ENCODE results near the gene ADCY5.

The ADCY5 gene

GRCh38 chr3:123353227-123353849 is 95.6 kb downstream of the ADCY5 start:
- Histone ChIP-seq H3K4me3 (ENCODE audit: low read depth, low read length) (no peak overlapping the region), H3K36me3 (ENCODE audit: control insufficient read depth in 2 of 2, insufficient read depth in 1 of 2, low read length in 2 of 2) (no peaks in the 10 kb centered on the region), H3K27ac (ENCODE audit: extremely low read depth, low read depth, low read length) (no peak overlapping the region), H3K9me3 (ENCODE audit: control insufficient read depth, insufficient read depth, low read depth, low read length) (no peaks in the 10 kb centered on the region), H3K4me1 (ENCODE audit: control insufficient read depth, insufficient read depth, low read length) (no peaks in the 10 kb centered on the region)
- ChIA-PET POLR2A (no interaction called here), CTCF (interaction anchor here (0.7 kb wide), 1 partner anchor 21 kb away, joined by 5 read pairs; no protein-coding TSS in a partner anchor)
- TF ChIP-seq SCRT1 (tag by site-specific recombination; IDR thresholded peaks at IDR 0.05; ENCODE audit: borderline replicate concordance) (no peak), ZNF404 (tag by site-specific recombination; IDR thresholded peaks at IDR 0.05) (no peak), ZBTB49 (tag by site-specific recombination; IDR thresholded peaks at IDR 0.05; ENCODE audit: low read depth) (no peak), ZNF701 (tag by site-specific recombination; IDR thresholded peaks at IDR 0.05) (no peak), HOXC10 (CRISPR knock-in tag; IDR thresholded peaks at IDR 0.05) (no peak), FEZF1 (tag by site-specific recombination; IDR thresholded peaks at IDR 0.05) (no peak), YY2 (tag by site-specific recombination; IDR thresholded peaks at IDR 0.05) (no peak), ZIC2 (tag by site-specific recombination; IDR thresholded peaks at IDR 0.05) (no peak), ZNF223 (tag by site-specific recombination; IDR thresholded peaks at IDR 0.05) (no peak), ZNF561 (tag by site-specific recombination; IDR thresholded peaks at IDR 0.05; ENCODE audit: borderline replicate concordance) (no peak), ZNF280D (tag by site-specific recombination; IDR thresholded peaks at IDR 0.05) (no peak), ZNF19 (tag by site-specific recombination; IDR thresholded peaks at IDR 0.05; ENCODE audit: low read depth) (no peak), ZFHX2 (tag by site-specific recombination; conservative IDR thresholded peaks at IDR 0.05) (no peak), ZNF660 (tag by site-specific recombination; IDR thresholded peaks at IDR 0.05) (no peak), ZNF791 (tag by site-specific recombination; IDR thresholded peaks at IDR 0.05) (no peak)

GRCh38 chr3:123352134-123352554 is 96.7 kb downstream of the ADCY5 start:
- CTCF ChIA-PET = no interaction called here
- no peaks in the 10 kb centered on the region for H3K4me1 ChIP-seq (ENCODE audit: control insufficient read depth, insufficient read depth, low read length)
- no peaks in the 10 kb centered on the region for H3K36me3 ChIP-seq (ENCODE audit: control insufficient read depth in 2 of 2, insufficient read depth in 1 of 2, low read length in 2 of 2)
- H3K9me3 ChIP-seq (ENCODE audit: control insufficient read depth, insufficient read depth, low read depth, low read length) = no peaks in the 10 kb centered on the region
- no peak overlapping the region for H3K27ac ChIP-seq (ENCODE audit: extremely low read depth, low read depth, low read length)
- TF ChIP-seq ZNF48 (tag by site-specific recombination; IDR thresholded peaks at IDR 0.05) (no peak), ZIC2 (tag by site-specific recombination; IDR thresholded peaks at IDR 0.05) (peak; percentile 84), ZNF629 (tag by site-specific recombination; IDR thresholded peaks at IDR 0.05) (no peak), ZNF223 (tag by site-specific recombination; IDR thresholded peaks at IDR 0.05) (no peak), PBX3 (CRISPR knock-in tag; IDR thresholded peaks at IDR 0.05) (no peak), GLIS1 (tag by site-specific recombination; IDR thresholded peaks at IDR 0.05) (peak; percentile 56), OVOL3 (tag by site-specific recombination; IDR thresholded peaks at IDR 0.05) (no peak)
- POLR2A ChIA-PET = no interaction called here
- H3K4me3 ChIP-seq (ENCODE audit: low read depth, low read length) = no peak overlapping the region
